Measurements from ENCODE around the gene FAM236A. TPM values are rescaled to one million over a fixed set of nuclear protein-coding genes. Genes with fewer than 3 reads are reported as not detected.

Gene FAM236A
- polyA plus RNA-seq, 1 donor from 2014 or later, result not detected

Other genes with a start within 250 kb of the FAM236A start
- gene PHKA1, start 223.9 kb upstream of the FAM236A start, polyA plus RNA-seq, result not detected
- gene DMRTC1B, start 161.3 kb upstream of the FAM236A start, polyA plus RNA-seq, result 5.9 TPM
- gene FAM236B, start 155.5 kb upstream of the FAM236A start, polyA plus RNA-seq, result not detected
- gene FAM236D, start 130.0 kb upstream of the FAM236A start, polyA plus RNA-seq, result not detected
- not detected for gene FAM236C, start 25.6 kb upstream of the FAM236A start, polyA plus RNA-seq
- 1.0 TPM for gene DMRTC1, start 5.6 kb downstream of the FAM236A start, polyA plus RNA-seq
- gene PABPC1L2B, start 64.7 kb downstream of the FAM236A start, polyA plus RNA-seq, result not detected
- gene PABPC1L2A, start 141.3 kb downstream of the FAM236A start, polyA plus RNA-seq, result not detected